Stomach smooth muscle (tissue), 2 donors: ENCODE data around the gene DACH1.

Experiments used
- H3K27ac ChIP-seq: one replicate; pipeline ENCODE4 v1.7.0; 2013; ENCODE audit warnings: mild to moderate bottlenecking, low read length, inconsistent platforms
- H3K27me3 ChIP-seq, 2 donors: one replicate each; pipeline ENCODE4 v1.7.0; 2013; ENCODE audit warnings: low read length in 2 of 2; ENCODE audit not compliant: insufficient read depth in 2 of 2, control insufficient read depth in 1 of 2
- H3K36me3 ChIP-seq, 2 donors: one replicate each; pipeline ENCODE4 v1.7.0; 2013; ENCODE audit warnings: low read length in 2 of 2; ENCODE audit not compliant: control insufficient read depth in 2 of 2, insufficient read depth in 2 of 2
- H3K4me1 ChIP-seq: one replicate; pipeline ENCODE4 v1.7.0; 2013; ENCODE audit warnings: low read length; ENCODE audit not compliant: control insufficient read depth, insufficient read depth
- H3K4me3 ChIP-seq, 2 donors: one replicate each; pipeline ENCODE4 v1.7.0; 2013; ENCODE audit warnings: low read length in 2 of 2
- H3K9ac ChIP-seq, 2 donors: one replicate each; pipeline ENCODE4 v1.7.0; 2013; ENCODE audit warnings: low read length in 2 of 2, mild to moderate bottlenecking in 1 of 2
- H3K9me3 ChIP-seq, 2 donors: one replicate each; pipeline ENCODE4 v1.7.0; 2013; ENCODE audit warnings: low read length in 2 of 2; ENCODE audit not compliant: control insufficient read depth in 2 of 2
- donor health status: healthy.
- donor health status: Pancreatic carcinoma.

DACH1 gene

GRCh38 chr13:71828564-71828963 is 38.4 kb downstream of the DACH1 start:
- Histone ChIP-seq H3K27me3 (no peaks in the 10 kb centered on the region), H3K9ac (no peak overlapping the region), H3K27ac (no peak overlapping the region), H3K4me1 (no peaks in the 10 kb centered on the region), H3K36me3 (no peaks in the 10 kb centered on the region), H3K4me3 (no peak overlapping the region), H3K9me3 (no peaks in the 10 kb centered on the region)

GRCh38 chr13:71828117-71828516 is 38.9 kb downstream of the DACH1 start:
- Histone ChIP-seq H3K27me3 (no peaks in the 10 kb centered on the region), H3K36me3 (no peaks in the 10 kb centered on the region), H3K4me1 (no peaks in the 10 kb centered on the region), H3K27ac (no peak overlapping the region), H3K9ac (no peak overlapping the region), H3K4me3 (no peak overlapping the region), H3K9me3 (no peaks in the 10 kb centered on the region)

GRCh38 chr13:71827241-71827640 is 39.8 kb downstream of the DACH1 start:
- no peaks in the 10 kb centered on the region for H3K4me1 ChIP-seq
- H3K36me3 ChIP-seq, result no peaks in the 10 kb centered on the region
- H3K4me3 ChIP-seq, result no peak overlapping the region
- no peak overlapping the region for H3K9ac ChIP-seq
- H3K27ac ChIP-seq, result no peak overlapping the region
- no peaks in the 10 kb centered on the region for H3K27me3 ChIP-seq
- H3K9me3 ChIP-seq, result no peaks in the 10 kb centered on the region

GRCh38 chr13:71820699-71821098 is 46.3 kb downstream of the DACH1 start:
- no peaks in the 10 kb centered on the region for H3K27me3 ChIP-seq
- no peak overlapping the region for H3K4me3 ChIP-seq
- no peaks in the 10 kb centered on the region for H3K4me1 ChIP-seq
- no peaks in the 10 kb centered on the region for H3K36me3 ChIP-seq
- no peak overlapping the region for H3K9ac ChIP-seq
- no peaks in the 10 kb centered on the region for H3K9me3 ChIP-seq
- no peak overlapping the region for H3K27ac ChIP-seq

- H3K27ac ChIP-seq, result no peak overlapping the region
- no peaks in the 10 kb centered on the region for H3K27me3 ChIP-seq
- H3K4me1 ChIP-seq, result no peaks in the 10 kb centered on the region
- H3K9ac ChIP-seq, result no peak overlapping the region
- no peaks in the 10 kb centered on the region for H3K9me3 ChIP-seq
- no peaks in the 10 kb centered on the region for H3K36me3 ChIP-seq
- H3K4me3 ChIP-seq, result no peak overlapping the region
These were observed 49.7 kb downstream of the DACH1 start for GRCh38 chr13:71817335-71817734.

GRCh38 chr13:71814806-71815360 is 52.1 kb downstream of the DACH1 start:
- no peaks in the 10 kb centered on the region for H3K9me3 ChIP-seq
- H3K27me3 ChIP-seq, result no peaks in the 10 kb centered on the region
- H3K9ac ChIP-seq, result no peak overlapping the region
- H3K4me1 ChIP-seq, result no peaks in the 10 kb centered on the region
- H3K4me3 ChIP-seq, result no peak overlapping the region
- no peak overlapping the region for H3K27ac ChIP-seq
- no peaks in the 10 kb centered on the region for H3K36me3 ChIP-seq

GRCh38 chr13:71813187-71813586 is 53.8 kb downstream of the DACH1 start:
- Histone ChIP-seq H3K27me3 (no peaks in the 10 kb centered on the region), H3K9ac (no peak overlapping the region), H3K4me3 (no peak overlapping the region), H3K27ac (no peak overlapping the region), H3K4me1 (no peaks in the 10 kb centered on the region), H3K9me3 (no peaks in the 10 kb centered on the region), H3K36me3 (no peaks in the 10 kb centered on the region)

GRCh38 chr13:71811344-71811743 is 55.7 kb downstream of the DACH1 start:
- Histone ChIP-seq H3K36me3 (no peaks in the 10 kb centered on the region), H3K9ac (no peak overlapping the region), H3K4me1 (no peaks in the 10 kb centered on the region), H3K9me3 (no peaks in the 10 kb centered on the region), H3K27ac (no peak overlapping the region), H3K4me3 (no peak overlapping the region), H3K27me3 (no peaks in the 10 kb centered on the region)

GRCh38 chr13:71808708-71809107 is 58.3 kb downstream of the DACH1 start:
- no peak overlapping the region for H3K27ac ChIP-seq
- H3K4me1 ChIP-seq, result no peaks in the 10 kb centered on the region
- H3K4me3 ChIP-seq, result no peak overlapping the region
- no peaks in the 10 kb centered on the region for H3K9me3 ChIP-seq
- H3K9ac ChIP-seq, result no peak overlapping the region
- H3K36me3 ChIP-seq, result no peaks in the 10 kb centered on the region
- H3K27me3 ChIP-seq, result no peaks in the 10 kb centered on the region

GRCh38 chr13:71806886-71807285 is 60.1 kb downstream of the DACH1 start:
- Histone ChIP-seq H3K27ac (no peak overlapping the region), H3K9ac (no peak overlapping the region), H3K4me1 (no peaks in the 10 kb centered on the region), H3K36me3 (no peaks in the 10 kb centered on the region), H3K9me3 (no peaks in the 10 kb centered on the region), H3K4me3 (no peak overlapping the region), H3K27me3 (no peaks in the 10 kb centered on the region)

- no peaks in the 10 kb centered on the region for H3K27me3 ChIP-seq
- H3K4me3 ChIP-seq, result no peak overlapping the region
- no peaks in the 10 kb centered on the region for H3K4me1 ChIP-seq
- H3K9me3 ChIP-seq, result no peaks in the 10 kb centered on the region
- H3K9ac ChIP-seq, result no peak overlapping the region
- H3K27ac ChIP-seq, result no peak overlapping the region
- no peaks in the 10 kb centered on the region for H3K36me3 ChIP-seq
These were observed 63.9 kb downstream of the DACH1 start for GRCh38 chr13:71803066-71803465.
